HCT116 (cell line): Measurements from ENCODE around the gene GRIA1. TPM values are rescaled to one million over a fixed set of nuclear protein-coding genes. Genes with fewer than 3 reads are reported as not detected.

ENCODE experiments used
- ATAC-seq: fragments of 200-7000 bp; cut with Tn5 transposase; 2 replicates; pipeline ENCODE4 v1.9.1; 2020; ENCODE audit warnings: mild to moderate bottlenecking, moderate library complexity
- BruUV-seq: library from RNA; stranded (reverse); fragments of 400-500 nt; replicated peaks from 2 replicates; lab custom pipeline; 2021; lab: Mats Ljungman, UMichigan
- CTCF ChIA-PET: fragments of 300-600 bp; sonication (Branson Sonifier 250); formaldehyde crosslinking; loops from one replicate; lab custom pipeline; 2021; ENCODE audit warnings: antibody characterized with exemption; lab: Charles Lee
- POLR2A ChIA-PET: fragments of 300-600, 350-600 bp; sonication (Branson Sonifier 250); formaldehyde crosslinking; loops from one replicate; lab custom pipeline; 2021; ENCODE audit warnings: antibody characterized with exemption; lab: Charles Lee
- RAD21 ChIA-PET, 2 experiments: fragments of 300-600 bp; sonication (Branson Sonifier 250); formaldehyde crosslinking; loops; one replicate each; lab custom pipeline; 2023; ENCODE audit warnings: low total read pairs in 2 of 2; ENCODE audit not compliant: uncharacterized antibody in 2 of 2, unreplicated experiment in 2 of 2, low non-redundant PET in 1 of 2; lab: Charles Lee
- DNase-seq: peaks from one replicate; pipeline ENCODE4 v3.0.0-alpha.2; 2010; ENCODE audit warnings: low read depth, low spot score
- H2AFZ ChIP-seq: fragments of 200-600 bp; shearing (Covaris generic), sonication (generic); 2 replicates; pipeline ENCODE4 v1.6.1; 2017; ENCODE audit warnings: low read depth, mixed run types, mixed read lengths, antibody characterized with exemption, low read length; ENCODE audit not compliant: poor library complexity, severe bottlenecking
- H3K27ac ChIP-seq: 2 replicates; pipeline ENCODE4 v1.5.1; 2012; ENCODE audit warnings: low read depth, low read length
- H3K27me3 ChIP-seq: fragments of 200-600 bp; sonication (generic); 2 replicates; pipeline ENCODE4 v1.6.1; 2016; ENCODE audit warnings: mixed run types, low read length, mixed read lengths; ENCODE audit not compliant: insufficient read depth
- H3K36me3 ChIP-seq, 2 experiments: fragments of 200-500 bp in 1 of 2; fragments of 200-600 bp in 1 of 2; sonication (Bioruptor generic) in 1 of 2; sonication (generic) in 1 of 2; 2 replicates each; pipeline versions ENCODE4 v1.5.1 to v1.6.1; 2014 to 2016; ENCODE audit warnings: low read length in 2 of 2, inconsistent platforms in 1 of 2, mixed read lengths in 1 of 2, mixed run types in 1 of 2; ENCODE audit not compliant: insufficient read depth in 2 of 2, control insufficient read depth in 1 of 2
- H3K4me1 ChIP-seq, 2 experiments: fragments of 200-600 bp in 1 of 2; sonication (generic) in 1 of 2; 2 replicates each; pipeline versions ENCODE4 v1.5.1 to v1.6.1; 2012 to 2017; ENCODE audit warnings: low read length in 2 of 2, inconsistent platforms in 1 of 2, mild to moderate bottlenecking in 1 of 2, mixed read lengths in 1 of 2, mixed run types in 1 of 2, moderate library complexity in 1 of 2; ENCODE audit not compliant: insufficient read depth in 2 of 2, control insufficient read depth in 1 of 2
- H3K4me2 ChIP-seq: fragments of 200-600 bp; sonication (generic); 2 replicates; pipeline ENCODE4 v1.6.1; 2017; ENCODE audit warnings: mixed run types, low read length, mixed read lengths
- H3K4me3 ChIP-seq, 2 experiments: fragments of 200-600 bp in 1 of 2; sonication (generic) in 1 of 2; replicated peaks in 1 of 2; 2 replicates each; pipeline ENCODE4 v1.5.1; 2011 to 2016; ENCODE audit warnings: low read length in 2 of 2, control low read depth in 1 of 2, low read depth in 1 of 2, mild to moderate bottlenecking in 1 of 2, mixed read lengths in 1 of 2, mixed run types in 1 of 2
- H3K79me2 ChIP-seq: fragments of 200-600 bp; sonication (generic); 2 replicates; pipeline ENCODE4 v1.6.1; 2017; ENCODE audit warnings: mild to moderate bottlenecking, mixed run types, low read length, moderate library complexity, mixed read lengths; ENCODE audit not compliant: insufficient read depth
- H3K9ac ChIP-seq: fragments of 200-600 bp; sonication (generic); 2 replicates; pipeline ENCODE4 v1.6.1; 2016; ENCODE audit warnings: low read length, mixed read lengths
- H3K9me2 ChIP-seq: fragments of 200-600 bp; sonication (generic), shearing (Covaris generic); 2 replicates; pipeline ENCODE4 v1.6.1; 2017; ENCODE audit warnings: mixed run types, mild to moderate bottlenecking, moderate library complexity; ENCODE audit not compliant: insufficient read depth
- H3K9me3 ChIP-seq, 2 experiments: fragments of 200-500 bp in 1 of 2; fragments of 200-600 bp in 1 of 2; sonication (Bioruptor generic) in 1 of 2; sonication (generic) in 1 of 2; 2 replicates each; pipeline ENCODE4 v1.6.1; 2014 to 2017; ENCODE audit warnings: low read length in 2 of 2, mixed read lengths in 2 of 2, inconsistent platforms in 1 of 2, low read depth in 1 of 2, mild to moderate bottlenecking in 1 of 2, mixed run types in 1 of 2, moderate library complexity in 1 of 2; ENCODE audit not compliant: control insufficient read depth in 1 of 2, insufficient read depth in 1 of 2
- H4K20me1 ChIP-seq: fragments of 200-600 bp; sonication (generic), shearing (Covaris generic); 2 replicates; pipeline ENCODE4 v1.6.1; 2017; ENCODE audit warnings: mixed run types, mild to moderate bottlenecking, moderate library complexity; ENCODE audit not compliant: insufficient read depth
- CEBPB ChIP-seq: IDR thresholded peaks from 2 replicates; pipeline ENCODE4 v1.6.1; 2012; ENCODE audit warnings: low read depth
- EGR1 ChIP-seq: IDR thresholded peaks from 2 replicates; pipeline ENCODE4 v1.6.1; 2012; ENCODE audit warnings: low read depth
- EZH2 ChIP-seq: fragments of 200-600 bp; sonication (generic); IDR thresholded peaks from 2 replicates; pipeline ENCODE4 v1.6.1; 2017; ENCODE audit warnings: antibody characterized with exemption, mixed run types
- EZH2phosphoT487 ChIP-seq: fragments of 200-600 bp; IDR thresholded peaks from 2 replicates; pipeline ENCODE4 v1.6.1; 2018; ENCODE audit warnings: antibody characterized with exemption, borderline replicate concordance
- RAD21 ChIP-seq: IDR thresholded peaks from 2 replicates; pipeline ENCODE4 v1.6.1; 2012; ENCODE audit warnings: low read depth, mild to moderate bottlenecking
- TCF7L2 ChIP-seq: IDR thresholded peaks from 2 replicates; pipeline ENCODE4 v1.7.0; 2011; ENCODE audit warnings: borderline replicate concordance, inconsistent platforms; ENCODE audit not compliant: insufficient read depth, insufficient read length; ENCODE audit errors: extremely low read depth
- intact Hi-C: fragments of 100-400 bp; cut with micrococcal nuclease; formaldehyde crosslinking; loops from 2 replicates; pipeline ENCODE4 v1.10.0; 2022
- total RNA-seq: library from RNA; stranded (reverse); gene quantifications from one replicate; pipeline ENCODE4 v1.2.1, GENCODE V29; 2021; ENCODE audit not compliant: unreplicated experiment
- TF ChIP-seq, protein P1 (sequence below): IDR thresholded peaks from 2 replicates; pipeline ENCODE4 v1.6.1; 2012

Gene GRIA1
- total RNA-seq, 1 experiment from 2014 or later = not detected

DNA sequence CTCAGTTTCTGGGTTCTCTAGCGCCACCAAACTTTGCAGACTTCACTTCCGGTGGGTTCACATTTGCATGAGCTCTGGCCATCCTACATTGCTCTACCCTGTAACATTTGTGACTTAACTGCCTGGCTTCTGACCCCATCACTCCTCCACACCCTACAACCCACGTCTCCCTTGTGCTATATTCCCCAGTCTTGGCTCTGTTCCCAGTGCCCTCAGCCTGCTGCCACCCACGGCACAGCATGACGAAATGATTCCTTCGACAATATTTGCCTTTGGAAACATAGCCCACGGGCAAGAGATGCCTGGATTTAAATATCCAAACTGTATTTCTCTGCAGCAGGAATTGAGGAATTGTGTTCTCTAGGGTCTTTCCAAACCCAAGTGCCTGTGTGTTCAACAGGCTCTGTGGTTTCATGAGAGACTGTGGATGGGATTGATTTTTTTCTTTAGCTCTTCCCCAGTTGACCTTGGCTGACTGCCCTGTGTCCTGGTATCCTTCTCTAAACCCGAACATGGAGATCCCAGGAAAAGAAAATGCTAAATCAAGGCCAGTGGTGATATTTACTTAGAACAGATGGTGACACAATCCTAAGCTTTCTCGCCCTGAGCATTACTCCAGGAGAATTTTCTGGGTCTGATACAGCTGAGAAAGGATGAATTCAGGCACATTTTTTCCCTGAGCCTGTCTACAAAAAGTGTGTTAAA lies 44.4 kb upstream of the GRIA1 start:
- no peak overlapping the region for H2AFZ ChIP-seq
- no peaks in the 10 kb centered on the region; the same call in 1 of the 2 replicates for H3K27me3 ChIP-seq
- peak; percentile 32; the same call in 1 of the 2 replicates for ATAC-seq
- no peaks in the 10 kb centered on the region for H3K9me3 ChIP-seq
- RAD21 ChIA-PET = no interaction called here
- no TSS peak for BruUV-seq
- no peaks in the 10 kb centered on the region for H4K20me1 ChIP-seq
- no peak overlapping the region for H3K27ac ChIP-seq
- TF ChIP-seq EZH2phosphoT487 (no peak), RAD21 (0 out of 2 replicates have a peak, but pooled peaks have one; percentile 4), EZH2 (no peak), CEBPB (no peak), EGR1 (peak; percentile 47; the same call in 1 of the 2 replicates)
- TF ChIP-seq, protein P1, sequence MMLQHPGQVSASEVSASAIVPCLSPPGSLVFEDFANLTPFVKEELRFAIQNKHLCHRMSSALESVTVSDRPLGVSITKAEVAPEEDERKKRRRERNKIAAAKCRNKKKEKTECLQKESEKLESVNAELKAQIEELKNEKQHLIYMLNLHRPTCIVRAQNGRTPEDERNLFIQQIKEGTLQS = no peak
- CTCF ChIA-PET = no interaction called here
- H3K4me2 ChIP-seq = peak overlapping the region; percentile 39
- H3K36me3 ChIP-seq = no peaks in the 10 kb centered on the region
- H3K9me2 ChIP-seq = no peaks in the 10 kb centered on the region
- intact Hi-C loops = no loop called here
- no peak overlapping the region for H3K9ac ChIP-seq
- POLR2A ChIA-PET = no interaction called here
- no peaks in the 10 kb centered on the region for H3K79me2 ChIP-seq
- H3K4me1 ChIP-seq = no peaks in the 10 kb centered on the region
- no peak overlapping the region for H3K4me3 ChIP-seq
- no peak for DNase-seq

DNA sequence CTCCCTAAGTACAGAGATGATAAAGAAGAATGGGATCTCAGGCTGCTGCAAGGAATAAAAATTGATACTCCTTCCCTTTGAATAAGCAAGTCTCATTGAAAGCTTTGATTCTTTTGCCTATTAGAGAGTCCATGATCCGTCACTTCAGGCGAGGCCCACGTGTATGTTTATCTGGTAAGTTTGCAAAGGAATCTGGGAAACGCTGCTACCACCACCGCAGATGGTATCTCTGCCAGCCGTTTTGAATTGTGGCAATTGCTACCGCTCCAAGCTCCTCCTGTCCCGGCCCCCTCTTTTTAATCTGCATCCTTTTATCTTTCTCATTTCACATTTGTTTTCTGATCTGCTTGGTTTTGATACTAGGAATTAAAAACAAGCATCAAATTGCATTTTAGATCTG lies 42.9 kb upstream of the GRIA1 start:
- intact Hi-C loops = no loop called here
- POLR2A ChIA-PET = no interaction called here

More for the DNA sequence above, 42.9 kb upstream of the GRIA1 start:
- no peak overlapping the region for H2AFZ ChIP-seq
- no peak for ATAC-seq
- no peak overlapping the region for H3K4me3 ChIP-seq
- no TSS peak for BruUV-seq
- CTCF ChIA-PET = no interaction called here
- no peaks in the 10 kb centered on the region for H3K27me3 ChIP-seq
- H3K9me2 ChIP-seq = no peaks in the 10 kb centered on the region
- H3K9ac ChIP-seq = no peak overlapping the region
- no peaks in the 10 kb centered on the region for H3K79me2 ChIP-seq
- RAD21 ChIA-PET = no interaction called here
- H3K36me3 ChIP-seq = no peaks in the 10 kb centered on the region
- H3K27ac ChIP-seq = no peak overlapping the region
- no peaks in the 10 kb centered on the region for H3K4me1 ChIP-seq
- H3K4me2 ChIP-seq = no peak overlapping the region
- DNase-seq = no peak
- no peaks in the 10 kb centered on the region for H3K9me3 ChIP-seq
- TF ChIP-seq CEBPB (no peak), TCF7L2 (no peak), EGR1 (no peak), EZH2phosphoT487 (no peak)
- TF ChIP-seq, protein P1 = no peak
- H4K20me1 ChIP-seq = no peaks in the 10 kb centered on the region
